Vagina (tissue), 2 donors: ENCODE results near the gene EIF4E. TPM values are rescaled to one million over a fixed set of nuclear protein-coding genes. Genes with fewer than 3 reads are reported as not detected.
"Not testable (repeated sequence)": the region's sequence is repeated elsewhere in the genome, so short reads cannot be mapped to it uniquely, and the experiment has no call there.

Experiments used
- DNase-seq, 2 donors: peaks; one replicate each; pipeline ENCODE4 v3.0.0-alpha.2; 2017; ENCODE audit errors: extremely low spot score in 2 of 2
- H3K27ac ChIP-seq: fragments of 200-600 bp; sonication (generic); one replicate; pipeline ENCODE4 v1.5.1; 2019
- H3K27me3 ChIP-seq: fragments of 200-600 bp; sonication (generic); one replicate; pipeline ENCODE4 v1.5.1; 2019
- H3K36me3 ChIP-seq, 2 donors: fragments of 200-600 bp; sonication (generic); one replicate each; pipeline ENCODE4 v1.5.1; 2017 to 2019
- H3K4me1 ChIP-seq: fragments of 200-600 bp; sonication (generic); one replicate; pipeline ENCODE4 v1.5.1; 2019
- H3K4me3 ChIP-seq, 2 donors: fragments of 200-600 bp; sonication (generic); 1 replicate in 1 of 2; 2 replicates in 1 of 2; pipeline ENCODE4 v1.5.1; 2016 to 2019
- H3K9me3 ChIP-seq: fragments of 200-600 bp; sonication (generic); one replicate; pipeline ENCODE4 v1.5.1; 2019
- POLR2A ChIP-seq, 2 donors: fragments of 450-650 bp; IDR thresholded peaks; one replicate each; pipeline ENCODE4 v1.6.1; 2017; ENCODE audit warnings: antibody characterized with exemption in 2 of 2, mild to moderate bottlenecking in 2 of 2, moderate library complexity in 2 of 2
- POLR2AphosphoS5 ChIP-seq, 2 donors: sonication (generic); formaldehyde crosslinking; IDR thresholded peaks; one replicate each; pipeline ENCODE4 v1.9.0; 2017; ENCODE audit warnings: antibody characterized with exemption in 2 of 2, mild to moderate bottlenecking in 2 of 2, low read depth in 1 of 2; ENCODE audit not compliant: insufficient read depth in 1 of 2
- intact Hi-C: fragments of 100-400 bp; cut with DNase I; formaldehyde crosslinking; loops from one replicate; pipeline ENCODE4 v1.15.1; 2023
- total RNA-seq: library from RNA; depleted of rRNA; stranded (reverse); fragments of >200 nt; gene quantifications from one replicate; pipeline ENCODE4 v1.2.3, GENCODE V29; 2016
- TF ChIP-seq, protein P1 (sequence below), 3 experiments: fragments of 450-650 bp in 2 of 3; fragments of 200-600 bp in 1 of 3; sonication (generic) in 1 of 3; IDR thresholded peaks; one replicate each; pipeline ENCODE4 v1.5.1; 2017 to 2019; ENCODE audit warnings: antibody characterized with exemption in 3 of 3, mild to moderate bottlenecking in 2 of 3, moderate library complexity in 2 of 3

EIF4E gene
- total RNA-seq, 1 donor from 2014 or later: 61.6 TPM

DNA sequence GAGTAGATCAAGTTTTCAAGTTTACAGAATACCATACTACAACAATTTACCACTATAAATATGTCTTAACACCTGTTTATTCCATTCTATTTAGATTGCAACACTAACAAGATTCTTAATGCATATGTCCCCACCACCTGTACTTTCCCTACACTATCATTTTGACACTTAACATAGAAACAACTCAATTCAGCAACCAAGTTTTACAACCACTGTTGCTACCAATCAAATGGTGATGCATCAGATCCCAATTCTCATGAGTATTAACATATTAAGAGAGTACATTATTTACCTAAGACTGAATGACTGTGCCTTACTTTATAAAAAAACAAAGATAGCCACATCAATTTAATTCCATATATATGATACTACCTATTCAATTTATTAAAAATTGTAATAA is 49.4 kb downstream of the EIF4E start:
- DNase-seq: no peak
- TF ChIP-seq POLR2AphosphoS5 (IDR thresholded peaks at IDR 0.05; ENCODE audit: insufficient read depth in 1 of 2, low read depth in 1 of 2) (no peak), POLR2A (IDR thresholded peaks at IDR 0.05) (no peak)
- TF ChIP-seq, protein P1, sequence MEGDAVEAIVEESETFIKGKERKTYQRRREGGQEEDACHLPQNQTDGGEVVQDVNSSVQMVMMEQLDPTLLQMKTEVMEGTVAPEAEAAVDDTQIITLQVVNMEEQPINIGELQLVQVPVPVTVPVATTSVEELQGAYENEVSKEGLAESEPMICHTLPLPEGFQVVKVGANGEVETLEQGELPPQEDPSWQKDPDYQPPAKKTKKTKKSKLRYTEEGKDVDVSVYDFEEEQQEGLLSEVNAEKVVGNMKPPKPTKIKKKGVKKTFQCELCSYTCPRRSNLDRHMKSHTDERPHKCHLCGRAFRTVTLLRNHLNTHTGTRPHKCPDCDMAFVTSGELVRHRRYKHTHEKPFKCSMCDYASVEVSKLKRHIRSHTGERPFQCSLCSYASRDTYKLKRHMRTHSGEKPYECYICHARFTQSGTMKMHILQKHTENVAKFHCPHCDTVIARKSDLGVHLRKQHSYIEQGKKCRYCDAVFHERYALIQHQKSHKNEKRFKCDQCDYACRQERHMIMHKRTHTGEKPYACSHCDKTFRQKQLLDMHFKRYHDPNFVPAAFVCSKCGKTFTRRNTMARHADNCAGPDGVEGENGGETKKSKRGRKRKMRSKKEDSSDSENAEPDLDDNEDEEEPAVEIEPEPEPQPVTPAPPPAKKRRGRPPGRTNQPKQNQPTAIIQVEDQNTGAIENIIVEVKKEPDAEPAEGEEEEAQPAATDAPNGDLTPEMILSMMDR (IDR thresholded peaks at IDR 0.05): no peak
- Histone ChIP-seq H3K9me3 (no peaks in the 10 kb centered on the region), H3K27me3 (no peaks in the 10 kb centered on the region), H3K27ac (no peak overlapping the region), H3K4me3 (no peak overlapping the region), H3K4me1 (no peaks in the 10 kb centered on the region), H3K36me3 (peaks cover 0 to 5% of the 10 kb centered on the region in 2 donors)
- intact Hi-C loops: no loop called here

DNA sequence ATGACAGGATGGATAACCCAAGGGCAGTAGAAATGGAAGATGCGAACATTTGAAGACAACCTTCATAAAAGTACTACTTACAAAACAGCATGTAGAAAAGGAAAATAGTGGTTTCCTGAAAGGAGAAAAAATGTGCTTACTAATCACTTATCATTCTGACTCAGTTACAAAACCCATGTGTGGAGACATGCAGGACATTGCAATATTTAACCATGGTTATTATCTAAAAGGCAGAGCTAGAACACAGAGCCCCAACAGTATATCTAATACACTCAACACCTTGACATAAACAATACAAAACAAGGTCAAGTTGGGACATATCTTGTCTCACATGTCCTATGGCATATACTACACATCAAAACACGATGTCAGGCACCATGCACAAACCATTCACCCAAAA is 55.9 kb downstream of the EIF4E start:
- intact Hi-C loops: no loop called here
- Histone ChIP-seq H3K4me1 (no peaks in the 10 kb centered on the region), H3K36me3 (peaks cover 0 to 5% of the 10 kb centered on the region in 2 donors), H3K9me3 (no peaks in the 10 kb centered on the region), H3K4me3 (no peak overlapping the region), H3K27ac (no peak overlapping the region), H3K27me3 (no peaks in the 10 kb centered on the region)
- no peak for DNase-seq
- TF ChIP-seq, protein P1 (IDR thresholded peaks at IDR 0.05): no peak
- TF ChIP-seq POLR2AphosphoS5 (IDR thresholded peaks at IDR 0.05; ENCODE audit: insufficient read depth in 1 of 2, low read depth in 1 of 2) (no peak), POLR2A (IDR thresholded peaks at IDR 0.05) (no peak)

DNA sequence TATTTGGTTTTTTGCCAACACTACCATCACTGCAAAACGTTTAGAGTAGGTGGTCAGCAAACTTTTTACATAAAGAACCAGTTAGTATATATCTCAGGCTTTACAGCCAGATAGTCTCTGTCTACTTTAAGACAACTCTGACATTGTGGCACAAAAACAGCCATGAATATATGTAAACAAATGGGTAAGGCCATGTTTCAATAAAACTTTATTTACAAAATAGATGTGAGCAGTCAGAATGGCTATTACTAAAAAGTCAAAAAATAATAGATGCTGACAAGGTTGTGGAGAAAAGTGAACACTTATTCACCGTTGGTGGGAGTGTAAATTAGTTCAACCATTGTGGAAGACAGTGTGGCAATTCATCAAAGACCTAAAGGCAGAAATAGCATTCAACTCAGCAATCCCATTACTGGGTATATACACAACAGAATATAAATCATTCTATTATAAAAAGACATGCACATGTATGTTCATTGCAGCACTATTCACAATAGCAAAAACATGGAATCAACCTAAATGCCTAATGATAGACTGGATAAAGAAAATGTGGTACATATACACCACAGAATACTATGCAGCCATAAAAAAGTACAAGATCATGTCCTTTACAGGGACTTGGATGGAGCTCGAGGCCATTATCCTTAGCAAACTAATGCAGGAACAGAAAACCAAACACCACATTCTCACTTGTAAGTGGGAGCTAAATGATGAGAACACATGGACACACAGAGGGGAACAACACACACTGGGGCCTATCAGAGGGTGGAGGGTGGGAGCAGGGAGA is 56.6 kb downstream of the EIF4E start:
- H3K36me3 ChIP-seq, DNase-seq, H3K4me3 ChIP-seq, H3K27ac ChIP-seq, H3K4me1 ChIP-seq, H3K27me3 ChIP-seq, intact Hi-C loops, H3K9me3 ChIP-seq: not testable (repeated sequence)

DNA sequence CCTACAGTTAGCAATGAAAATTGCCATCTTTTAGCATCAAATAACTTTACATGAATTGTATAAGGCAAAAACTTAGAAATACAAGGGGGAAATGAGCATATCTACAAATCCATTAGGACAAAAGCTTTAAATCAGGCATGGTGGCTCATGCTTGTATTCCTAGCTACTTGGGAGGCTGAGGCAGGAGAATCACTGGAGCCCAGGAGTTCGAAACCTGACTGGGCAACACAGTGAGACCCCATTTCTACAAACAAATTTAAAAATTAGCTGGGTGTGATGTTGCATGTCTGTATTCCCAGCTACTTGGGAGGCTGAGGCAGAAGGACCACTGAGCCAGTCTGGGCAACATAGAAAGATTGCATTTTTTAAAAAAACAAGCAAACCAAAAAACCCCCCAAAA is 61.3 kb downstream of the EIF4E start:
- TF ChIP-seq, protein P1 (IDR thresholded peaks at IDR 0.05): no peak
- TF ChIP-seq POLR2A (IDR thresholded peaks at IDR 0.05) (no peak), POLR2AphosphoS5 (IDR thresholded peaks at IDR 0.05; ENCODE audit: insufficient read depth in 1 of 2, low read depth in 1 of 2) (no peak)
- intact Hi-C loops: no loop called here
- H3K4me3 ChIP-seq: no peak overlapping the region
- no peaks in the 10 kb centered on the region for H3K27me3 ChIP-seq
- no peak for DNase-seq
- no peaks in the 10 kb centered on the region for H3K4me1 ChIP-seq
- H3K36me3 ChIP-seq: no peaks in the 10 kb centered on the region
- H3K27ac ChIP-seq: no peak overlapping the region
- H3K9me3 ChIP-seq: no peaks in the 10 kb centered on the region

DNA sequence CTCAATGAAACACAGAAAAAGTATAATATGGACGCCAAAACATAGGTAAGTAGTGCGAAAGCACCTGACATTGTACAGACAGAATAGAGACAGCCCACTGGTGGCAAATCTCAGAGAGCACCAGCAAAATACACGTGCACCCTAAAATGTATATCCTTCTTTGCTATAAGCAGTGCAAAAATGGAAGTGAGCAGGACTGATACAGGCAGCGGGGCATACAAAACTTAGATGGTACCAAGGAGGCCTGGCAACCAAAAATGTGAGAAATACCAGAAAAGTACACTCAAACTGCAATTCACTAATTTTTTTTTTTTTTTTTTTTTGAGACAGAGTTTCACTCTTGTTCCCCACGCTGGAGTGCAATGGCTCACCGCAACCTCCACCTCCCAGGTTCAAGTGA is 63.9 kb downstream of the EIF4E start:
- Histone ChIP-seq H3K27ac (no peak overlapping the region), H3K36me3 (no peaks in the 10 kb centered on the region), H3K4me3 (no peak overlapping the region), H3K9me3 (no peaks in the 10 kb centered on the region), H3K4me1 (no peaks in the 10 kb centered on the region), H3K27me3 (no peaks in the 10 kb centered on the region)
- intact Hi-C loops: no loop called here
- no peak for DNase-seq
- no peak for TF ChIP-seq POLR2AphosphoS5 (IDR thresholded peaks at IDR 0.05; ENCODE audit: insufficient read depth in 1 of 2, low read depth in 1 of 2)
- TF ChIP-seq, protein P1 (IDR thresholded peaks at IDR 0.05): no peak
- TF ChIP-seq POLR2A (IDR thresholded peaks at IDR 0.05): no peak
